ENCODE results near the gene KIF6.

DNA sequence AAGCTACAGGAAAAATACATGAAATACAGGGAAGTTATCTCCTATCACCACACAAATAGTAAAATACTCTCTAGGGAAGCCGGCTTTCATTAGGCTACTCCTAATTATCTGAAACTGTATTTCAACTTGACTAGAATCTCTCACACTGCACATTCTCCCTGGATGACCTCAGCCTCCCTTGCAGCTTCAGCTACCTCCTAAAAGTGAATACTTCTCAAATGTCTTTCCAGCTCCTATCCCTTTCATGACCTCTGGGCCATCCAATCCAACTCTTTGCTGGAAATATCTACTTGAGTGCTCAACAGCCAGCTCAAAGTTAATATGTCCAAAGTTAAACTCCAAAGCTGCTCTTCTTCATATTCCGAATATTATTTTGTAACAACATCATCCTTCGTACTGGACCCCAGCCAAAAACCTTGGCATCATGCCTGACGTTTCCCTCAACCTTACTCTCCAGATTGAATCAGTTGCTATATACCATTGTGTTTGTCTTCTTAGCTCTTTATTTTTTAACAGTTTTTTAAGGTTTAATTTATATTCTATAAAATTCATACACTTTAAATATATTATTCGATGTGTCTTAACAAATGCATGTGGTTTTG lies 29.4 kb upstream of the KIF6 start:
- TF ChIP-seq, protein P1, sequence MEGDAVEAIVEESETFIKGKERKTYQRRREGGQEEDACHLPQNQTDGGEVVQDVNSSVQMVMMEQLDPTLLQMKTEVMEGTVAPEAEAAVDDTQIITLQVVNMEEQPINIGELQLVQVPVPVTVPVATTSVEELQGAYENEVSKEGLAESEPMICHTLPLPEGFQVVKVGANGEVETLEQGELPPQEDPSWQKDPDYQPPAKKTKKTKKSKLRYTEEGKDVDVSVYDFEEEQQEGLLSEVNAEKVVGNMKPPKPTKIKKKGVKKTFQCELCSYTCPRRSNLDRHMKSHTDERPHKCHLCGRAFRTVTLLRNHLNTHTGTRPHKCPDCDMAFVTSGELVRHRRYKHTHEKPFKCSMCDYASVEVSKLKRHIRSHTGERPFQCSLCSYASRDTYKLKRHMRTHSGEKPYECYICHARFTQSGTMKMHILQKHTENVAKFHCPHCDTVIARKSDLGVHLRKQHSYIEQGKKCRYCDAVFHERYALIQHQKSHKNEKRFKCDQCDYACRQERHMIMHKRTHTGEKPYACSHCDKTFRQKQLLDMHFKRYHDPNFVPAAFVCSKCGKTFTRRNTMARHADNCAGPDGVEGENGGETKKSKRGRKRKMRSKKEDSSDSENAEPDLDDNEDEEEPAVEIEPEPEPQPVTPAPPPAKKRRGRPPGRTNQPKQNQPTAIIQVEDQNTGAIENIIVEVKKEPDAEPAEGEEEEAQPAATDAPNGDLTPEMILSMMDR (IDR thresholded peaks at IDR 0.05; ENCODE audit: low read length) = no peak
- TF ChIP-seq EZH2 (optimal IDR thresholded peaks at IDR 0.05; ENCODE audit: low read depth, low read length) = no peak
